Vagina (tissue), 2 donors: ENCODE results near the gene MT3.

Experiments
- POLR2A ChIP-seq, 2 donors: fragments of 450-650 bp; IDR thresholded peaks; one replicate each; pipeline ENCODE4 v1.6.1; 2017; ENCODE audit warnings: antibody characterized with exemption in 2 of 2, mild to moderate bottlenecking in 2 of 2, moderate library complexity in 2 of 2
- POLR2AphosphoS5 ChIP-seq, 2 donors: sonication (generic); formaldehyde crosslinking; IDR thresholded peaks; one replicate each; pipeline ENCODE4 v1.9.0; 2017; ENCODE audit warnings: antibody characterized with exemption in 2 of 2, mild to moderate bottlenecking in 2 of 2, low read depth in 1 of 2; ENCODE audit not compliant: insufficient read depth in 1 of 2
- TF ChIP-seq, protein P1 (sequence below), 3 experiments: fragments of 450-650 bp in 2 of 3; fragments of 200-600 bp in 1 of 3; sonication (generic) in 1 of 3; IDR thresholded peaks; one replicate each; pipeline ENCODE4 v1.5.1; 2017 to 2019; ENCODE audit warnings: antibody characterized with exemption in 3 of 3, mild to moderate bottlenecking in 2 of 3, moderate library complexity in 2 of 3

- TF ChIP-seq, protein P1, sequence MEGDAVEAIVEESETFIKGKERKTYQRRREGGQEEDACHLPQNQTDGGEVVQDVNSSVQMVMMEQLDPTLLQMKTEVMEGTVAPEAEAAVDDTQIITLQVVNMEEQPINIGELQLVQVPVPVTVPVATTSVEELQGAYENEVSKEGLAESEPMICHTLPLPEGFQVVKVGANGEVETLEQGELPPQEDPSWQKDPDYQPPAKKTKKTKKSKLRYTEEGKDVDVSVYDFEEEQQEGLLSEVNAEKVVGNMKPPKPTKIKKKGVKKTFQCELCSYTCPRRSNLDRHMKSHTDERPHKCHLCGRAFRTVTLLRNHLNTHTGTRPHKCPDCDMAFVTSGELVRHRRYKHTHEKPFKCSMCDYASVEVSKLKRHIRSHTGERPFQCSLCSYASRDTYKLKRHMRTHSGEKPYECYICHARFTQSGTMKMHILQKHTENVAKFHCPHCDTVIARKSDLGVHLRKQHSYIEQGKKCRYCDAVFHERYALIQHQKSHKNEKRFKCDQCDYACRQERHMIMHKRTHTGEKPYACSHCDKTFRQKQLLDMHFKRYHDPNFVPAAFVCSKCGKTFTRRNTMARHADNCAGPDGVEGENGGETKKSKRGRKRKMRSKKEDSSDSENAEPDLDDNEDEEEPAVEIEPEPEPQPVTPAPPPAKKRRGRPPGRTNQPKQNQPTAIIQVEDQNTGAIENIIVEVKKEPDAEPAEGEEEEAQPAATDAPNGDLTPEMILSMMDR (IDR thresholded peaks at IDR 0.05) = no peak
- TF ChIP-seq POLR2A (IDR thresholded peaks at IDR 0.05) = no peak
- no peak for TF ChIP-seq POLR2AphosphoS5 (IDR thresholded peaks at IDR 0.05; ENCODE audit: insufficient read depth in 1 of 2, low read depth in 1 of 2)
These were observed 16.7 kb downstream of the MT3 start for GRCh38 chr16:56606071-56606475.
